OCI-LY3 (cell line): ENCODE data around the gene NPAT.

Experiments
- H2AFZ ChIP-seq: fragments of 200-600, 300-600 bp; shearing (Covaris generic); 2 replicates; pipeline ENCODE4 v1.6.0; 2014; ENCODE audit warnings: antibody characterized with exemption, low read depth, low read length
- H3K27ac ChIP-seq: fragments of 200-600, 300-600 bp; sonication (generic); 2 replicates; pipeline ENCODE4 v1.5.1; 2014; ENCODE audit warnings: mild to moderate bottlenecking, low read length, moderate library complexity, mixed read lengths
- H3K27me3 ChIP-seq: fragments of 200-600, 300-600 bp; sonication (generic); 2 replicates; pipeline ENCODE4 v1.6.1; 2014; ENCODE audit warnings: low read depth, low read length, mixed read lengths
- H3K36me3 ChIP-seq: fragments of 200-600, 300-600 bp; sonication (generic); replicated peaks from 2 replicates; pipeline ENCODE3; 2014; ENCODE audit warnings: low read depth, low read length, mixed read lengths
- H3K4me1 ChIP-seq: fragments of 300-600, 200-600 bp; sonication (generic); 2 replicates; pipeline ENCODE4 v1.6.1; 2014; ENCODE audit warnings: low read length, mixed read lengths
- H3K4me2 ChIP-seq: fragments of 200-600, 300-600 bp; sonication (generic); 2 replicates; pipeline ENCODE4 v1.6.1; 2014; ENCODE audit warnings: low read length, mixed read lengths
- H3K4me3 ChIP-seq: fragments of 300-600, 200-600 bp; sonication (generic); 2 replicates; pipeline ENCODE4 v1.5.1; 2014; ENCODE audit warnings: antibody characterized with exemption, mild to moderate bottlenecking, low read length, moderate library complexity
- H3K79me2 ChIP-seq: fragments of 300-600, 200-600 bp; shearing (Covaris generic); 2 replicates; pipeline ENCODE4 v1.6.1; 2014; ENCODE audit warnings: mild to moderate bottlenecking, low read length, mixed read lengths
- H3K9ac ChIP-seq: fragments of 300-600, 200-600 bp; shearing (Covaris generic); 2 replicates; pipeline ENCODE4 v1.6.0; 2014; ENCODE audit warnings: mild to moderate bottlenecking, low read length, moderate library complexity
- H3K9me3 ChIP-seq: fragments of 200-600, 300-600 bp; shearing (Covaris generic); 2 replicates; pipeline ENCODE4 v1.6.1; 2014; ENCODE audit warnings: low read length, mixed read lengths; ENCODE audit not compliant: insufficient read depth
- H4K20me1 ChIP-seq: fragments of 200-600, 300-600 bp; sonication (generic); 2 replicates; pipeline ENCODE4 v1.6.1; 2016; ENCODE audit warnings: low read length, mixed read lengths; ENCODE audit not compliant: insufficient read depth
- EZH2phosphoT487 ChIP-seq: fragments of 200-600 bp; shearing (Covaris generic); IDR thresholded peaks from 2 replicates; pipeline ENCODE4 v1.6.1; 2018; ENCODE audit warnings: antibody characterized with exemption, mixed run types, low read depth
- TF ChIP-seq, protein P1 (sequence below): fragments of 200-600, 300-600 bp; sonication (generic); IDR thresholded peaks from 2 replicates; pipeline ENCODE4 v1.5.1; 2014; ENCODE audit warnings: antibody characterized with exemption, low read length, low read depth

NPAT gene

DNA sequence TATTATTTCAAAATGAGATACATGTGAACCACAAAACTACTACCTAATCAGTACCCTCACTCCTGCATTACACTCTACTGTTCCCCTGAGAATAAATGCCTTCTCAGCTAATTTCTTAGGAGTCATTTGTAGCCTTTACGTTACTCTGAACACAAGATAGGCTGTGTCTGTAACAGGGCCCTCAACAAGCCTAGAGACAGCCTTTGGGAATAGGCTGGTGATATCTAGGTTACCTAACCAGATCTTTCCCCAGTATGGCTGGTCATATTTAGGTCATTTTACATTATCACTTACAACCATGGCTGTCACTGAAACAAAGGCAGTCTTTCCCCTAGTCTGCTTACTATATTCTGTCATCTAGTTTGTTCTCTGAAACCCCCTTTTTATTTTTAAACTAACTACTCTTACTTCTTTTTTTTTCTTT is 14.6 kb upstream of the NPAT start:
- TF ChIP-seq, protein P1, sequence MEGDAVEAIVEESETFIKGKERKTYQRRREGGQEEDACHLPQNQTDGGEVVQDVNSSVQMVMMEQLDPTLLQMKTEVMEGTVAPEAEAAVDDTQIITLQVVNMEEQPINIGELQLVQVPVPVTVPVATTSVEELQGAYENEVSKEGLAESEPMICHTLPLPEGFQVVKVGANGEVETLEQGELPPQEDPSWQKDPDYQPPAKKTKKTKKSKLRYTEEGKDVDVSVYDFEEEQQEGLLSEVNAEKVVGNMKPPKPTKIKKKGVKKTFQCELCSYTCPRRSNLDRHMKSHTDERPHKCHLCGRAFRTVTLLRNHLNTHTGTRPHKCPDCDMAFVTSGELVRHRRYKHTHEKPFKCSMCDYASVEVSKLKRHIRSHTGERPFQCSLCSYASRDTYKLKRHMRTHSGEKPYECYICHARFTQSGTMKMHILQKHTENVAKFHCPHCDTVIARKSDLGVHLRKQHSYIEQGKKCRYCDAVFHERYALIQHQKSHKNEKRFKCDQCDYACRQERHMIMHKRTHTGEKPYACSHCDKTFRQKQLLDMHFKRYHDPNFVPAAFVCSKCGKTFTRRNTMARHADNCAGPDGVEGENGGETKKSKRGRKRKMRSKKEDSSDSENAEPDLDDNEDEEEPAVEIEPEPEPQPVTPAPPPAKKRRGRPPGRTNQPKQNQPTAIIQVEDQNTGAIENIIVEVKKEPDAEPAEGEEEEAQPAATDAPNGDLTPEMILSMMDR: no peak
- TF ChIP-seq EZH2phosphoT487: no peak
- Histone ChIP-seq H3K9me3 (no peaks in the 10 kb centered on the region), H3K9ac (no peak overlapping the region), H3K4me1 (peaks cover 18% of the 10 kb centered on the region), H3K79me2 (no peaks in the 10 kb centered on the region), H3K27me3 (no peaks in the 10 kb centered on the region), H2AFZ (no peak overlapping the region), H3K36me3 (peaks cover 30% of the 10 kb centered on the region), H3K27ac (peak overlapping the region; percentile 31), H4K20me1 (peaks cover 4% of the 10 kb centered on the region; the same call in 1 of the 2 replicates), H3K4me2 (0 out of 2 replicates have a peak overlapping the region, but pooled peaks have one; percentile 4), H3K4me3 (no peak overlapping the region)

DNA sequence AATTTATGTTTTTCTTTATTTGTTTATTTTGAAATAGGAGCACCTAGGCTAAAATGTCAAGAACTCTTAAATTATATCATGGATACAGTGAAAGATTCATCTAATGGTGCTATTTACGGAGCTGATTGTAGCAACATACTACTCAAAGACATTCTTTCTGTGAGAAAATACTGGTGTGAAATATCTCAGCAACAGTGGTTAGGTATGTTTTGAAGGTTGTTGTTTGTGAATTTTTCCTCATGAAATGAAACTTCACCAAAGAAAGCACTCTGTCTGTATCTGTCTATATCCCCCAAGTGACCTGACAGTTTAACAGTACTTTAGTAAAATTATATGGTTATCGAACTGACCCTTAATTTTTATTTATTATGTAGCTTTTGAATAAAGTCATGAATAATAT is 13.2 kb upstream of the NPAT start:
- peaks cover 18% of the 10 kb centered on the region for H3K4me1 ChIP-seq
- TF ChIP-seq, protein P1: no peak
- TF ChIP-seq EZH2phosphoT487: no peak
- H3K4me2 ChIP-seq: no peak overlapping the region

DNA sequence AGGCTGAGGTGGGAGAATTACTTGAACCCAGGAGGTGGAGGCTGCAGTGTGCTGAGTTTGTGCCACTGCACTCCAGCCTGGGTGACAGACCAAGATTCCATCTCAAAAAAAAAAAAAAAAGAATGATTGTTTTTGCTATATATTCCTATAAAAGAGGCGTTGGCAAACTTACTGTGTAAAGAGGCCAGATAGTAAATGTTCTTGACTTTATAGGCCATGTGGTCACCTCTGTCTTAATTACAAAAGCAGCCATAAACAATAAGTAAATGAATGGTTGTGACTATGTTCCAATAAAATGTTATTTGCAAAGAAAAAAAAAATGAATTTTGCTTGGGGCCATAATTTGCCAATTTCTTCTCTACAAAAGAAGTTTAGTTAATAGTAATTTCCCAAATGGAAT is 12.8 kb upstream of the NPAT start:
- TF ChIP-seq, protein P1: no peak
- TF ChIP-seq EZH2phosphoT487: no peak
- Histone ChIP-seq H3K9ac (no peak overlapping the region), H3K27ac (no peak overlapping the region), H3K4me2 (no peak overlapping the region), H2AFZ (no peak overlapping the region), H3K79me2 (no peaks in the 10 kb centered on the region), H3K4me1 (peaks cover 18% of the 10 kb centered on the region), H3K27me3 (no peaks in the 10 kb centered on the region), H3K36me3 (peaks cover 33% of the 10 kb centered on the region), H4K20me1 (peaks cover 4% of the 10 kb centered on the region; the same call in 1 of the 2 replicates), H3K4me3 (no peak overlapping the region), H3K9me3 (no peaks in the 10 kb centered on the region)

More for the DNA sequence above, 13.2 kb upstream of the NPAT start:
- Histone ChIP-seq H3K9ac (no peak overlapping the region), H3K79me2 (no peaks in the 10 kb centered on the region), H3K36me3 (peaks cover 33% of the 10 kb centered on the region), H3K27me3 (no peaks in the 10 kb centered on the region), H4K20me1 (peaks cover 4% of the 10 kb centered on the region; the same call in 1 of the 2 replicates), H3K4me3 (no peak overlapping the region), H2AFZ (no peak overlapping the region), H3K27ac (peak overlapping the region; percentile 13; the same call in 1 of the 2 replicates), H3K9me3 (no peaks in the 10 kb centered on the region)

DNA sequence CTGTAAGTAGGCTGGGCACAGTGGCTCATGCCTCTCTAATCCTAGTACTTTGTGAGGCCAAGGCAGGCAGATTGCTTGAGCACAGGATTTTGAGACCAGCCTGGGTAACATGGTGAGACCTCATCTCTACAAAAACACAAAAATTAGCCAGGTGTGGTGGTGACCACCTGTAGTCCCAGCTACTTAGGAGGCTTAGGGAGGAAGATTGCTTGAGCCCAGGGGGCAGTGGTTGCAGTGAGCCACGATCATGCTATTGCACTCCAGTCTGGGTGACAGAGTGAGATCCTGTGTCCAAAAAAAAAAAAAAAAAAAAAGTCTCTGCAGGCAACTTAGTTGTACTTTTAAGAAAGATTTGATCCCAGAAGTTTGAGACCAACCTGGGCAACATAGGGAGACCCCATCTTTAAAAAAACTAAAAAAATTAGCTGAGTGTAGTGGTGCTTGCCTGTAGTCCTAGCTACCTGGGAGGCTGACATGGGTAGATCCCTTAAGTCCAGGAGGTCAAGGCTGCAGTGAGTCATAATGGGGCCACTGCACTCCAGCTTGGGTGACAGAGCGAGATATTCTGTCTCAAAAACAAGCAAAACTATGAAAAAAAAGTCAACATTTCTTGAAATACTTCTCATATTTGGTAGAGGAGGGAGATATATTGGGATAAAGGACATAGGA is 11.0 kb upstream of the NPAT start:
- peaks cover 32% of the 10 kb centered on the region for H3K36me3 ChIP-seq
- TF ChIP-seq, protein P1: no peak
- no peak for TF ChIP-seq EZH2phosphoT487

More for the DNA sequence above, 11.0 kb upstream of the NPAT start:
- no peaks in the 10 kb centered on the region for H3K27me3 ChIP-seq
- H3K4me1 ChIP-seq: peaks cover 18% of the 10 kb centered on the region
- H3K9ac ChIP-seq: no peak overlapping the region
- no peak overlapping the region for H2AFZ ChIP-seq
- no peak overlapping the region for H3K4me3 ChIP-seq
- no peak overlapping the region for H3K4me2 ChIP-seq
- H3K79me2 ChIP-seq: no peaks in the 10 kb centered on the region
- H4K20me1 ChIP-seq: peaks cover 4% of the 10 kb centered on the region; the same call in 1 of the 2 replicates
- no peaks in the 10 kb centered on the region for H3K9me3 ChIP-seq
- H3K27ac ChIP-seq: no peak overlapping the region
